AG09309 (cell line): Measurements from ENCODE around the gene DMXL1.

Source experiments
- DNase-seq: peaks from one replicate; pipeline ENCODE4 v3.0.0-alpha.2; 2010; ENCODE audit warnings: low read depth
- H3K4me3 ChIP-seq: 2 replicates; pipeline ENCODE4 v1.5.1; 2011; ENCODE audit warnings: mild to moderate bottlenecking, low read depth, low read length, moderate library complexity; ENCODE audit not compliant: control insufficient read depth
- TF ChIP-seq, protein P1 (sequence below): IDR thresholded peaks from 2 replicates; pipeline ENCODE4 v1.5.1; 2011; ENCODE audit warnings: mild to moderate bottlenecking, low read depth, low read length, inconsistent platforms; ENCODE audit not compliant: insufficient read depth, control insufficient read depth; ENCODE audit errors: missing control alignments

Gene DMXL1, protein sequence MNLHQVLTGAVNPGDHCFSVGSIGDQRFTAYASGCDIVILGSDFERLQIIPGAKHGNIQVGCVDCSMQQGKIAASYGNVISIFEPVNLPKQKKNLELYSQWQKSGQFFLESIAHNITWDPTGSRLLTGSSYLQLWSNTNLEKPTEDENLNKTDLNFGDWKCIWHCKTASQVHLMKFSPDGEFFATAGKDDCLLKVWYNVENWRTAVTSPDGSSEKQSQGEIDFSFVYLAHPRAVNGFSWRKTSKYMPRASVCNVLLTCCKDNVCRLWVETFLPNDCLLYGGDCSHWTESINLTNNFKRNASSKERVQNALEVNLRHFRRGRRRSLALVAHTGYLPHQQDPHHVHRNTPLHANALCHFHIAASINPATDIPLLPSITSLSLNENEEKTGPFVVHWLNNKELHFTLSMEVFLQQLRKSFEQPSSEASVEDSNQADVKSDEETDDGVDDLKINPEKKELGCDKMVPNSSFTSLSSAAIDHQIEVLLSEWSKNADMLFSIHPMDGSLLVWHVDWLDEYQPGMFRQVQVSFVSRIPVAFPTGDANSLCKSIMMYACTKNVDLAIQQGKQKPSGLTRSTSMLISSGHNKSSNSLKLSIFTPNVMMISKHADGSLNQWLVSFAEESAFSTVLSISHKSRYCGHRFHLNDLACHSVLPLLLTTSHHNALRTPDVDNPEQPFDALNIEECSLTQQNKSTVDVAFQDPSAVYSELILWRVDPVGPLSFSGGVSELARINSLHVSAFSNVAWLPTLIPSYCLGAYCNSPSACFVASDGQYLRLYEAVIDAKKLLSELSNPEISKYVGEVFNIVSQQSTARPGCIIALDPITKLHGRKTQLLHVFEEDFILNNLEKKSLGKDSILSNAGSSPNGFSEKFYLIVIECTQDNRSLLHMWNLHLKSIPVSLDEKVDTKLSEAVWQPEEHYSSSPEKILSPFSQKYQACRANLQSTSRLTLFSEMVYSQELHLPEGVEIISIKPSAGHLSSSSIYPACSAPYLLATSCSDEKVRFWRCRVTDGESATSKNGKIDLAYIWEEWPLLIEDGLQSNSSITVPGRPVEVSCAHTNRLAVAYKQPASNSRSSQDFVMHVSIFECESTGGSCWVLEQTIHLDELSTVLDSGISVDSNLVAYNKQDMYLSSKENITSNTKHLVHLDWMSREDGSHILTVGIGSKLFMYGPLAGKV (N-terminal part only)

DNA sequence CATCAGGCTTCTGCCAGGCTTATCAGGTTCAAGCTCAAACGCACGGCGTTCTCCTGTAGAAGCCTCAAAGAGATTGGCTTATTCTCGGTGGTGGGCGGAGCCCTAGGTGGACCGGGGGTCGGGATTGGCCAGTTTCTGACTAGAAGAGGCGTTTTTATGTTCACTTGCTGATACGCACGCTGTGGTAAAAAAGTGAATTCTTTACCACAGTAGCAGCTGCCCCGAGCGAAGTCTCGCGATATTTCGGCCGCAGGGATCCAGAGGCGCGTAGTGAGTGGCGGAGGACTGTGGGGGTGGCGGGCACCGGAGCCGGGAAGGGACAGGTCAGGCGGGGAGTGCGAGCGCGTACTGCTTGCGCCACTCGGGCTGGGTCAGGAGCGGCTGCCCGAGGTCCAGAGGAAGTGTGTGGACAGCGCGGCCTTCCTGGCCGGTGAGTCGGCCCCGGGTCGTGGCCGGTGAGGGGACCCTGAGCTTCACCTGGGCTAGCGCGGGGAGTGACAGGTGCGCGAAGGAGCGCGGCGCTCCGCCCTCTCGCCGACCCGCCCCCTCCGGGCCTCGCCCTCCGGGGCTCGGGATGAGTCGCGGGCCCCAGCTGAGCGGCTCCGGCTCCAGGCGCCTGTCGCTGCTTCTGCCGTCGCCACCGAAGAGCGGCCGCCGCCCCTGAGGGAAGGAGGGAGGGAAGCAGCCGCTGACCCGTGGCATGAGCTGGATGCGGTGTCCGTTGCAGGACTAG, at the start of gene DMXL1:
DMXL1 (plus strand) TSS at position 260 of the 733 bp plus-strand sequence. CDS start 483 bp downstream, outside the sequence.
- TF ChIP-seq, protein P1, sequence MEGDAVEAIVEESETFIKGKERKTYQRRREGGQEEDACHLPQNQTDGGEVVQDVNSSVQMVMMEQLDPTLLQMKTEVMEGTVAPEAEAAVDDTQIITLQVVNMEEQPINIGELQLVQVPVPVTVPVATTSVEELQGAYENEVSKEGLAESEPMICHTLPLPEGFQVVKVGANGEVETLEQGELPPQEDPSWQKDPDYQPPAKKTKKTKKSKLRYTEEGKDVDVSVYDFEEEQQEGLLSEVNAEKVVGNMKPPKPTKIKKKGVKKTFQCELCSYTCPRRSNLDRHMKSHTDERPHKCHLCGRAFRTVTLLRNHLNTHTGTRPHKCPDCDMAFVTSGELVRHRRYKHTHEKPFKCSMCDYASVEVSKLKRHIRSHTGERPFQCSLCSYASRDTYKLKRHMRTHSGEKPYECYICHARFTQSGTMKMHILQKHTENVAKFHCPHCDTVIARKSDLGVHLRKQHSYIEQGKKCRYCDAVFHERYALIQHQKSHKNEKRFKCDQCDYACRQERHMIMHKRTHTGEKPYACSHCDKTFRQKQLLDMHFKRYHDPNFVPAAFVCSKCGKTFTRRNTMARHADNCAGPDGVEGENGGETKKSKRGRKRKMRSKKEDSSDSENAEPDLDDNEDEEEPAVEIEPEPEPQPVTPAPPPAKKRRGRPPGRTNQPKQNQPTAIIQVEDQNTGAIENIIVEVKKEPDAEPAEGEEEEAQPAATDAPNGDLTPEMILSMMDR, result no peak
- DNase-seq, result peak; percentile 98
- peak within 1 kb of the TSS; percentile 57 for H3K4me3 ChIP-seq

DNA sequence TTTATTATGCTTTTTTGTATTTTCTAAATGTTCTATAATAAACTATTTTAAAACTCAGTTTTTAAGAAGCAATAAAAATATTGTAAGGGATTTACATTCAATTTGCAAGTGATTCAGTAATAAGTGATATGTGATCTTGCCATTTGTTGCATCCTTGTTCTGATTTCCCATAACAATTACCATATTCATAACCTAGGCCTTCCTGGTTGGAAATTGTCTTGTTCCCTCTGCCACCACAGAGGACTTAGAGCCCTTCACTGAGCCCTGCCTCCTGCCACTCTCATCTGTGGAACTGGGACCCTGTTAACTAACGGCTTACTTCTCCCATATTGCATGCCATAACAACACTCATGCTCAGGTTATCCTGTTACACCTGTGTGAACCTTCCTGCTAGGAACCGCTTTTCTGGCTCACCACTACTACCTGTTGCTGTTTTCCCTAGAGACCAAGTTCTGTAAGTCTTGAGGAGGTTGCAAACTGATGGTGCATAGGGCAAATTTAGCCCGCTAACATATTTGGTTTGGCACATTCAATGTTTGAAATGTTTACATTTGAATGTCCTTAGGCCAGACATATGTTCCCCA, 49.6 kb upstream of the DMXL1 start:
- no peak for DNase-seq
- TF ChIP-seq, protein P1, result no peak
- H3K4me3 ChIP-seq, result no peak overlapping the region

DNA sequence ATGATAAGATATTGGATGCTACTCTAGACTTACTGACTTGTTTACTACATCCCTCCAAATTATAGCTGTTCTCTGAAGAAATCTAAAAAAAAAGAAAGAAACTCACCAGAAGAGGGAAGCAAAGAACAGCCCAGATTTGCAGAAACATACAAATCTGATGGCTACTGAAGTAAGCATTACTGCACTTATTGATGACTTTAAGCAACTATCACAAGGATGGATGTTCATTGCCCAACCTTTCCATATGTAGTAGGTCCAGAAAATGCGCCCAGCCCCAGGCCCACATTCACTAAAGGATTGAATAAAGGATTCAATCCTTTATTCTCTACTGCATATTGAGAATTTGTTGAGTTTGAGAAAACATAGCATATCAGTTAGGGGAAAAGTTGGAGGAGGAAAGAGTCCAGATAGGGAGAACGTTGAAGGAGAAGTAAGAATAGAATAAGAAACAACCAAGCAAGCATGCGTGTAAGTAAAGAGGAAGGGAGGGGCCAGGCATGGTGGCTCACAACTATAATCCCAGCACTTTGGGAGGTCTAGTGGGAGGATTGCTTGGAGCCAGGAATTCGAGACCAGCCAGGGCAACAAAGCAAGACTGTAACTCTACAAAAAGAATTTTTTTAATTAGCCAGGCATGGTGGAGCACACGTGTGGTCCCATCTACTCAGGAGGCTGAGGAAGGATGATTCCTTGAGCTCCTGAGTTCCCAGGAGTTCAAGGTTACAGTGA, 48.7 kb upstream of the DMXL1 start:
- H3K4me3 ChIP-seq, result no peak overlapping the region
- DNase-seq, result peak; percentile 24
- TF ChIP-seq, protein P1, result peak; percentile 57

DNA sequence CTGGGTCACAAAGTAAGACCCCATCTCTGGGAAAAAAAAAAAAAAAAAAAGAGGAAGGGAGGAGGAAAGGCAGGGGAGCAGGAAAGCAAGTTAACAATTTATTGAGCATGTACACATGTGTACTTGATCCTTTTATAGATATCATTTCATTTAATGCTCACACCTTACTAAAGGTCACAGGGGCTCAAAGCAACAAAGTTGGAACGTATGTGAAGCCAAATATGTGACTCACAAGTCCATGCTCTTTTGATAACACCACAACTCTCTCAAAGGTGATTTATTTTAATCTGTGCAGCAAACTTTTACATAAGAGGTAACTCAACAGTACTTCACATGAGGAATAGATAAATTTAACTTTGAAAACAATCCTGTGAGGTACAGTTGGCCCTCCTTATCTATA, 48.1 kb upstream of the DMXL1 start:
- DNase-seq, result no peak
- TF ChIP-seq, protein P1, result no peak
- H3K4me3 ChIP-seq, result no peak overlapping the region

DNA sequence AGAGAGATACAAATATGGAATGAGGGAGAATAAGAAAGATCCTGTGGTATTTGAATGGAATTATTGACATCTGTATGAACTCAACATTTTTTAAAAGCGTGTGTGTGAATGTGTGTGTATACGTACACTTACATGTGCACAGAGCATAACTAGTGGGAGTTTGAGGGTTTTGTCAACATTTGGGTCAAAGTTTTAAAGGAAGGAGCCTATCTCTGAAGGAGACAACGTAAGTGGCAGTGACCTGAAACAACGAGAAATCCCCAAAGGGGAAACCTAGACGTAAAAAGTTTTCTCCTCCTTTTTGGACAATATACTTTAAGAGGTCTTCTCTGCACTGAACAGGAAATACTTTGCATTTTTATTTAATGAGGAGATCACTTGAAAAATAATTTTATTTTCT, 42.3 kb upstream of the DMXL1 start:
- TF ChIP-seq, protein P1, result no peak
- H3K4me3 ChIP-seq, result no peak overlapping the region
- DNase-seq, result no peak
